GM19035 (cell line): ENCODE results near the gene MACF1.
"Not testable (repeated sequence)": the region's sequence is repeated elsewhere in the genome, so short reads cannot be mapped to it uniquely, and the experiment has no call there.

Experiments used
- ATAC-seq: cut with Tn5 transposase; IDR thresholded peaks from one replicate; pipeline ENCODE4 v1.9.1; 2021; ENCODE audit not compliant: unreplicated experiment

Gene MACF1

DNA sequence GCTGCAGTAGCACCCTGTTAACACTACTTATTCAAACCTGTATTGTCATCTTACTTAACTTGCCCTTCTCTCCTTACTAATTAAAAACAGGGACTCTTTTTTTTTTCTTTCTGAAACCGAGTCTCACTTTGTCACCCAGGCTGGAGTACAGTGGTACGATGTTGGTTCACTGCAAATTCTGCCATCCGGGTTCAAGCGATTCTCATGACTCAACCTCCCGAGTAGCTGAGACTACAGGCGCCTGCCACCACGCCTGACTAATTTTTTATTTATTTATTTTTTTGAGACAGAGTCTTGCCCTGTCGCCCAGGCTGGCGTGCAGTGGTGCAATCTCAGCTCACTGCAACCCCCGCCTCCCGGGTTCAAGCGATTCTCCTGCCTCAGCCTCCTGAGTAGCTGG is 3.9 kb downstream of the MACF1 start:
- ATAC-seq: not testable (repeated sequence)

DNA sequence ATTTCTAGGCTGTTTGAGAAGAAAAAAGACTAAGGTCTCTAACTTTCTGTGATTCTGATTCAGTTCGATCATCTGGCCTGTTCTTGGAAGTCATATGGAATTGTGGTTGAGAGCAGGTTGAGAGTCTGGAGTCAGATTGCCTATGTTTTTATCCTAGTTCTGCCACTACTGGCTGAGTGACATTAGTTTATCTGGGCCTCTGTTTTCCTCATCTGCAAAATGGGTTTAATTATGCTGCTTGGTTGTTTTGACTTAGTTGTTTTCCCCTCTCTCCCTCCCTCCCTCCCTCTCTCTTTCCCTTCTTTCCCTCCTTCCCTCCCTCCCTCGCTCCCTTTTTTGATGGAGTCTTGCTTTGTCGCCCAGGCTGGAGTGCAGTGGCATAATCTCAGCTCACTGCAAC is 6.2 kb downstream of the MACF1 start:
- no peak for ATAC-seq

DNA sequence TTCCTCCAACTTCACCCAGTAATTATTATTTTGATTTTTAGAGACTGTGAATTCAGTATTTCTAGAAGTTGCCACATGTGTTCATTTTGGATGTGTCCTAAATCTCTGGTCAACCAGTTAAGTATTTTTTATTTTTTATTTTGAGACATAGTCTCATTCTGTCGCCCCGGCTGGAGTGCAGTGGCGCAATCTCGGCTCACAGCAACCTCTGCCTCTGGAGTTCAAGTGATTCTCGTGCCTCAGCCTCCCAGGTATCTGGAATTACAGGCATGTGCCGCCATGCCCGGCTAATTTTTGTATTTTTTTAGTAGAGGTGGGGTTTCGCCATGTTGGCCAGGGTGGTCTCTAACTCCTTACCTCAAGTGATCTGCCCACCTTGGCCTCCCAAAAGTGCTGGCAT is 8.0 kb downstream of the MACF1 start:
- ATAC-seq: no peak

DNA sequence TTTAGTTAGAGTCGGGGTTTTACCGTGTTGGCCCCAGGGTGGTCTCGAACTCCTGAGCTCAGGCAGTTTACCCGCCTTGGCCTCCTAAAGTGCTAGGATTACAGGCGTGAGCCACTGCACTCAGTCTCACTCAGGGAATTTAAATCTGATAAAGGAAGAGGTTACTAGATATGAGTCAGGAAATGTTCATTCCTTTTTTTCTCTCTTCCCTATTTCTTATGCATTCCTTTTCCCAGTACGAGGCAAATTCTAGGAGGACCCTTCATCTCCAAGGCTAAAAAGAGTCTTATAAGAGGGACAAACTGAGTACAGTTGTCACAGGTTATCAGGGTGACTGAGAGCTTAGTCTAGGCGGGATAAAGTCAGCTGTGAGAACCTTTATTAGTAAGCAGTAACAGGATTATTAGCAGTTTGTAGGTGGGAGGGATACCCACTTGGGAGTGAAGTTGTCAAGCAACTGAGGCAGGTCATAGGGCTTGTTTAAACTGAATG is 9.1 kb downstream of the MACF1 start:
- ATAC-seq: no peak

DNA sequence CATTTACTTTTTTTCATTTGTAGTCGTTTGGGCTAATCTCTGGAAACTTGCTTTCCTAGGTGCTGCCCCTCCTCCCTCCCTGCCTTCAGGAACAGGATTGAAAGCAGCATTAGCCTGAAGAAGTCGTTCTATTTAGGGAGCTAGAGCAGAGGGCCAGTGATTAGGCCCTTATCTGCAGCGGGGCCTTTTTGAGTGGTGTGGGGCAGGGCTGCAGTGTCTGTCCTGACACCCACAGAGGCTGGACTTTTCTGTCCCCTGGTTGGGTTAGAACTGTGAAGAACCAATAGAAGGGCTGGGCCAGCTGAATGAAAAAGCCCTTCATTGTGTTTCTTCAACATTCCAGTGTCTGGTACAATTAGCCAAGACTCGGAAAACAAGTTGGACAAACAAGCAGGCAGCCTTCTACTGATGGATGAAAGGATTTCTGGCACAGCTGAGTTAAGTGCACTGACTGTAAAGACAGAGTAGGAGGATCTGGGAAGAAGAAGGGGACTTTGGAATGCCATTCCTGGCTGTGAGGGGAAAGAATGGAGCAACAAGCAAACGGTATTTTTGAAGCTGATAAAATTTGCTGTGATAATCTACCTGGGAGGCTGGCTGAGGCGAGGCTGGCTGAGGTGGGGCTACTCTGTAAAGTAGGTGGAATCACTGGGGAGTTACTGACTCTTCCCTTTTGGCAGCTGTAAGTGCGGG is 9.7 kb downstream of the MACF1 start:
- ATAC-seq: no peak

DNA sequence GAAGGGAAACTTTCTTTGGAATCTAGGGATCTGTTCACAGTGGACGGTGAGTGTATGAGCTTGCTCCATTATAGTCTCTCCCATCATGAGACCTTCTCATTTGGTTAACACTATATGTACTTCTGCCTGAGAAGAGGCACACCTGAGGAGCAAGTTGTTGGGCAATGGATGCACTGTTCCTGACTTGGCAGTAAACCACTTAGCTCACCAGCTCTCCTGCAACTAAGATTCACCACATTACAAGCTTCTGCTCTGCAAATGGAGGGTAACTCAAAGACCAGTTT is 10.2 kb downstream of the MACF1 start:
- ATAC-seq: no peak

DNA sequence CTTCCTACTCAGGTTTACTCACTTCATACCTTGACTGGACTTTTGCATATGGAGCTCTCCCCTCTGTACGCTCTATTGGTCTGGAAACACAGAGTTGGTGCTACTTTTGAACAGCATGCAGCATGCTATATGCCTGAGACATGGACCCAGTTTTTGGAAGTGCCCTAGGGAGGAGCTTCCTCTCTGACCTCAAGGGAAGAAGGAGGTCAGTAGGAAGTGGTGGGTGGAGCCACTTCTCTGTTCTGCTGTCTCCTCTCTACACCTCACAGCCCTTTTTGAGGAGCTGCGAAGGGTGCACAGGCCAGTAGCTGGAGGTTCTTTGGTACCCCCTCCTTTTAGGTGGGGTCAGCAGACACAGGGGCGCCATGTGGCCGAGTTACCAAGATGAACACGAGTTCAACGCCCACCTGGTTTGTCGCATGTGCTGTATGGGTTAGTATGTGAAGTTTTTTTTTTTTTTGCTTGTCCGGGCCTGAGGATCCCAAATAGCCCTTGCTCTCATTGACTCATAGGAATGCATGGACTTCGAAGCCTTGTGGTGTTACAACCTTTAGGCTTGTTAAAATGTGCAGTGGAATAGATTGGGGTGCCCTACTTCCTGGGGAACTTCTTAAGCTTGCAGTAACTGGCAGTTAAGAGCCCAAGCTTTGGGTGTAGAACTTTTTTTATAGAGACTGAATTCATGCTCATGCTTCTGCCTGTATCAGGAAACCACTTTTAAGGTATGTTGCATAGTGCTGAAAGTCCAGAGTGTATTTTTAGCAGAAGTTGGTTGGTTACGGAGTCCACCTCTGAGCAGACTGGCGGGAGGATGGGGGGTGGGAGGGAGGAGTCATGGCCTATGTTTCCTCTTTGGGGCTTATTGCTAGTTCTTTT is 10.7 kb downstream of the MACF1 start:
- peak; percentile 68 for ATAC-seq

DNA sequence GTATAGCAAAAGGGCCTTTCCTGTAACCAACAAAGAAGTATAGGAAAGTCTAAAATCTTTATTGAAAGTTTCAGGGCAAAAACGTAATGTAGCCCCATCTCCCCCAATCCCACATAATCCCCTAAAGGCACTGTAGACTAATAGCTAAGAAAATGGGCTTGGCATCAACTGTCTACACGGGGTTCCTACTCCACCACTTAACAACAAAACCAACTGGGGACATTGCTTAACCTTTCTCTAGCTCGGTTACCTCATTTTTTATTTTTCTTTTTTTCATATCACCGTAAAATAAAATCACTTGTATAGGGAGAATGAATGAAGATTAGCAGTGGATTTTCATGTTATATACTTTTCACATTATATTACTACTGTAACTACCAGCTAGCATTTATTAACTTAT is 12.3 kb downstream of the MACF1 start:
- ATAC-seq: no peak

DNA sequence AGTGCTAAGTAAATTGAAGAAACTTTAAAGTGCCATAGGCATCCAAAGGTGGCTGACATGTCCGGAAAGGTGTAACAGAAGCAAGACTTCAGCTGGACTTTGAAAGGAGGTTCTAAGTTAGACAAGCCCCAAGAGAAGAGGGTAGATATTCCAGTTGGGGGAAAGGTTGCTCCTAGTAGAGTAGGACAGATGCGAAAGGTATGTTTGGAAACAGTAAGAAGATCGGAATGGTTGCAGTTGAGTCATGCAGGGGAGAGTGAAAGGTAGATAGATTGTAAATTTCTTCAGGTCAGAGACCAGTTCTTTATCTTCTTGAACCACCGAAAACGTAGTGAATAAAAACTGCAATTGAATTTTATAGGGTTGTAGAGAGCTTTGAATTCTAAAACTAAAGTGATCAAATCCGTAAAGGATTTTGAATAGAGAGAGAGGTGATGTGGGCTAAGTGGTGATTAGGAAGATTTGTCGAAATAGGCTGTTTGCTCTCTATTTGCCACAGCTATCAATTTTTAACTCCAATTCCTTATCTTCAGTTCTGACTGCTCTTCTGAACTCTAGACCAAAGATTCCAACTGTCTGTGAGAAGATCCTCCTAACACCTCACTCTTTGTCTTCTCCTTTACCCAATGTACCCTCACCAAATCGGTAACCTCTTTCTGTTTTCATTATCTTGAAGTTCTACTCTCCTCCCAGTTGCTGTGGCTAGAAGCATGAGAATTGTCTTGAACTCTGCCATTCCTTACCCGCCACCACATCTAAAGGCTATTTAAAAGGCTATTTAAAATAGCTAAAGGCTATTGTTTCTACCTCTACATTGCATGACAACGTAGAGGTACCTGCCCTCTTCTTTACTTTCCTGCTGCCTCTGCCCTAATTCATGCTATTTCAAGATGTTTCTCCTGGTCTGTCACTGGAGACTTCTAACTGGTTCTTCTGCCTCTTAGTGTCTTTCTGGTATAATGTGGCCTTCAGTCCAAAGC is 16.7 kb downstream of the MACF1 start:
- ATAC-seq: no peak

DNA sequence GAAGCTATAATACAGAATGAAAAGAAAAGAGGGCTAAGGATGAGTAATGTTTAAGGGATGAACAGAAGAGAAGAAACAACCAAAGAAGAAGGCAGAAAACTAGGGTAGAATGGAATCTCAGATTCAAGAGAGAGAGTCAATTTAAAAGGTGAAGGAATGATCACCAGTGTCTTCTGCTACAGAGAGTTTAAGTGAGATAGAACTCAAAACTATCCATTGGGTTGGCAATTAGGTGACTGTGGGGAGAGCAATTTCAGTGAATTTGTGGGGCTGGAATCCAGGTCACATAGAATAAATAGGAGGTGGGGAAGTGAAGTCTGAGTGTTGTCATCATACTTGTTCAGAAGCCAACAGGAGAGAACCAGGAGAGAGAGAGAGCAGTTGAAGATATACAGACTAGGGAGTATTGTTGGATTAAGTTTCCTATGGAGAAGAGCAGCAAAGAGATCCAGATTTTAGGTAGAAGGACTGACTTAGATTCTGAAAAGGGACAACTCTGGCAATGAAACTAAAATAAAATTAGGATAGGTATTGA is 19.9 kb downstream of the MACF1 start:
- ATAC-seq: no peak

DNA sequence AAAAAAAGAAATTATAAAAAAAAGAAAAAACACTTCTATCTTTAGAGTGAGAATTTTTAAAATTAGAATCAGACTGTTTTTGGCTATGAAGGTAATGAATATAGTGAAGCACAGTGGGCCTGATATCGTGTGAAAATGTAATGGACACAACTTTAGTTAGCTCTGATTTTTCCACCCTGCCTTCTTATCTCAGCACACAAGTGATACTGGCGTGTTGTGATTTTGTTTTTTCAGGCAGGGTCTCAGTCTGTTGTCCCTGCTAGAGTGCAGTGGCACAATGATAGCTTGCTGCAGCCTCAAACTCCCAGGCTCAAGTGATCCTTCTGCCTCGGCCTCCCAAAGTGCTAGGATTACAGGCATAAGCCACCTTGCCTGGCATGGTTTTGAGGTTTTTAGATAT is 22.3 kb downstream of the MACF1 start:
- ATAC-seq: no peak

DNA sequence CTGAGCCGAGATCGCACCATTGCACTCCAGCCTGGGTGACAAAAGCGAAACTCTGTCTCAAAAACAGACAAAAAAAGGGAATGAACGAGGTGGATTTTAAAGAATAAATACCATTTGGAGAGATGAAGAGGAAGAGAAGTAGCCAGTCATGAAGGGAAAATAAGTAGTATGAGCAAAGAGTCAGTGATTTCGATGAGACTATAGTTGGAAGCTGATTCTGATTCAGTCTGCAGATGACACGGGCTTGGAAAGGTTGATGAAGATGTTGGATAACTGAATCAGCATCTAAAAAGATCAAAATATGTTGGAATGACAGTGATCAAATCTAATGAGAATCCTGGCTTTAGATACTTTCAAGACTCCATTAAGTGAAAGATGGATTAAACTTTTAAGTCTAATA is 23.8 kb downstream of the MACF1 start:
- no peak for ATAC-seq

DNA sequence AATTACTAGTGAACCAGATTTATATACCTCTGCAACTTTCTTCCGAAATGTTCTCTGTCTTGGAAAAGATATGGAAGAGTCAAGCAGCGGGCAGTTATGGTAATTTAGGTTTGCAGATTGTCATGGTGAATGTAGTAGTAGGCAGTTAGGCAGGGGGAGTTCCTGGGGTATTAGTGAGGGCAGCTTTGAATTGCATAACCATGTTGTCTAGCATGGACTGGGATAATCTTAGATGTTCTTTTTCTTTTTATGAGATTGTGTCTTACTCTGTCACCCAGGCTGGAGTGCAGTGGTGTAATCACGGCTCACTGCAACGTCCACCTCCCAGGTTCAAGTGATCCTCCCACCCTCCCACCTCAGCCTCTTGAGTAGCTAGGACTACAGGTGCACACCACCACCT is 25.0 kb downstream of the MACF1 start:
- ATAC-seq: no peak

DNA sequence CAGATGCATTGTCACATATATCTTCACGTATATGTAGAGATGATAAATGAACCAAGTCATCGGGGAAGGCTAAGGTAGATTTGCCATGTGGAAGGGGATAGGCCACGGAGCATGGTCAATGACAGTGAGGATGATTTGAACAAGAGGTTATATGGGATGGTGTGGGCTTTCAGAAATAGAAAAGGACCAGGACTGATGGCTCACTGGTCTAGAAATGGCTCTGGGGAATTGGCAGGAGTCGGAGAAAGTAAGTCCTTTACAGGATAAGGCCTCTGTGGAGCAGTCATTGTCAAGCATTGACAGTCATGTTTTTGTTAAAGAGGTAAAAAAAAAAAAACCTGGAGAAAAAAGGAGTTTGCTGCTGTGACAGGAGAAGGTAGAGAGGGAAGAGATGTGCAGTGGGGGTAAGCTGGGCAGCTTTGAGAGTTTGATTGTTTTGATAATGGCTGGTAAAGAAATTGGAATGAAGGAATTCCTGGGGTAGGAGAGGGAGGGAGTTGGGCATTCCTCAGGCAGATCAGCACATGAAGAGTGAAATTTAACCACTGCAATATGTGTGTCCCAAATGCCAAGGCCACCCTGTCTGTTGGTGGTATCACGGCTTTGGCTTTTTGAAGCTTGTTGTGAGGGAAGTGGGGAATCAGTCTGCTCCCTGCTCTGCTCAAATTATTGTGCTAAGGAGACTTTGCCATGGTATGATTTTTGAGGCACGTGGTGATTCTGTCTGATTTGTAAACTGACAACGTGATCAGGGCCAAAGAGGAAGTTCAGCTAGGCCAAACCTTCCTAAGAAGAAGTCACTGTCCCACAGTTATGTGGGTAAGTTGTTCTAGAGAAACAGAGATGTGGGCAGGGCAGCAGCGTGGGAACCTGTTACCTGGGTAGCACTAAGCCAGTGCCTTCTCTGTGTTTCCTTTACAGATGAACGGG is 26.0 kb downstream of the MACF1 start:
- ATAC-seq: peak; percentile 87

DNA sequence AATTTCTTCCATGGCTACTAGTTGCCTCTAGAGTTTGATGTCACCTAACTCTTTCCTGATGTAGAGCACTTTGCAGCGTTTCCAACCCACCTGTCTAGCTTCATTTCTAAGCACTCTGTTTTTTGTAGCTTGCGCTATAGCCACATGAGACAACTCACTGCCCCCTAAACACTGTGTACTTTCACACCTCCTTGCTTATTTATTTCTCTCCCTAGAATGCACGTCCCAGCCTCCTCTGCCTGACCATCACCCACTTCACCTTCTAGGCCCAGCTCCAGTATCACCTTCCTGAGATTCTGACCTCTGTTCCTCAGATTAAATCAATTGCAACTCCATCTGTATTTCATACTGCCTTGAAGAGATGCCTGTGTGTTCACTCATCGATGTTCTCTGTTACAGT is 32.5 kb downstream of the MACF1 start:
- ATAC-seq: no peak

DNA sequence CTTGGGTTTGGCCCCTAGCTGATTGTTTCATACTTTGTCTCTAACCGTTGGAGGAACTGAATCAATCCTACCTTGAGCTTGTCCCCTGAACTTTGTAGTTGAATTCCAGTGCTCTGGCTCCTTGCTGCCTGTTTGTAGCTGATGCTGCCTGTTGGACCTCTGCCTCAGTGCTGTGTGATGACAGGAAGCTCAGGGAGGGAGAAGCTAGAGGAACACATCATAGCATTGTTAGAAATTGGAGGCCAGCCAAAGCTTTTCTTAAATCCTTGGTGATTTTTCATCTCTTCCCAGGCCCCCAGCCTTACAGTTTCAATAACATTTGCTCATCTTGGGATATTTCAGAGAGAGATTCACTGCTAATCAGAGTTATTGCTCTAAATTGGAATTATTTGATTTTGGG is 34.0 kb downstream of the MACF1 start:
- no peak for ATAC-seq

DNA sequence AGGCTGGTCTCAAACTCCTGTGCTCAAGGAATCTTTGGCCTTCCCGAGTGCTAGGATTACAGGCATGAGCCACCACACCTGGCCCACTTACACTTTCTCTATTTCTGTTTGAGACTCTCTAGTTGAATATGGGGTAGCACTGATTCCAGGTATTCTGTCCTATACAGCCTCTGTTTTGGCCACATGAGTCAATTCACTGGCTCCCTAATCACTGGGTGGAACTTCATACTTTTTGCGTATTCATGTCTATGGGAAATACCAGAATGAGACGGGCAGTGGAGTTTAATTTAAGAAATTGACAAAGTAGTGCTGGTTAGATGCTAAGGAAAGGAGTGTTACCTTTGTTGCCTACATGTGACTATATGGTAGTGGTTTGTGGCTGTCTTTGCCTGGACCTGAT is 35.5 kb downstream of the MACF1 start:
- no peak for ATAC-seq

DNA sequence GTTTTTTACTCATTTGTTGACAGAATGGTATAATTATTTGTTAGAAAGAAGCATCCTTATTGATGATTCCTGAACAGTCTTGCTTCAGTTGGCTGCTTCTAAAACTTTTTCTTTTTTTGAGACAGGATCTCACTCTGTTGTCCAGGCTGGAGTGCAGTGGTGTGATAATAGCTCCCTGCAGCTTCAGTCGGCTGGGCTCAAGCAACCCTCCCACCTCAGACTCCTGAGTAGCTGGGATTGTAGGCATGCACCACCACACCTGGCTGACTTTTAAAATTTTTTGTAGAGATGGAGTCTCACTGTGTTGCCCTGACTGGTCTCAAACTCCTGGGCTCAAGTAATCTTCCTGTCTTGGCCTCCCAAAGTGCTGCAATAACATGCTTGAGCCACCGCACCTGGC is 38.8 kb downstream of the MACF1 start:
- ATAC-seq: no peak

DNA sequence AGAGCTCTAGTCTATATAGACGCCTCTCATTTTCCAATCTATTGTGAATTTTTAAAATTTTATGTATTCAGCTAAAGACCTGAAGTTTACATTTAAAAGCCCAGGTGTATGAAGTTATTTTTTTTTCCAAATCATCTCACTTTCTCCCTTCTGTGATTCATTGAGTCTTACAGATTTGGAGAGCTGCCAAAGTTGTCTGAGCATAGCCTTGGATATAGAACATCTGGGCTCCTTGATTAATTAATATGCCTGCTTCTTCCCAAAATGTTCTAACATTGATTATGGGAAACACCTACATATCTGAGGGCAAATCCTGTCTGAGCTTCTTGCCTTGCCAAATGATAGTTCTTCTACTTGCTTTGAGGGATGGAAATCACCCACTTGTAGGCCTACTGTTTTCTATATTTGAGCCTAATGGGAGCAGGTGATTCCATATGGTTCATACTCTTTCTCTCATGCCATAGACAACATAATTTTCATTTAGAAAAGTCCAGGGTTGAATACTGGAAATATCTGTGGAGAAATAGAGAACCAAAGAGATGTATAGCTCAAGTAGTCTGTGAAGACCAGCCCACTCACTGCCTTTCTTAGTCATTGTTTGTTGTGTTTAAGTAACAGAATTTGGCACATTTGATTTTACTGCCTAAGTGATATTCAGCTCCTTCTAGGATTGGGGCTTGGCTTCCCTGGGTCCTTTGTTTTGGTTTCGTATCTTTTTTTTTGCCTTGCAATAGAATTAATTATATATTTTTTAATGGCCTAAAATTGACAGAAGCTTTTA is 46.2 kb downstream of the MACF1 start:
- ATAC-seq: no peak
